Neural cell (in vitro differentiated cells): ENCODE measurements around the gene S100A2. TPM values are rescaled to one million over a fixed set of nuclear protein-coding genes. Genes with fewer than 3 reads are reported as not detected.

ENCODE experiments used
- H2AFZ ChIP-seq: fragments of 200-600, 300-800 bp; sonication (generic), shearing (Covaris generic); 2 replicates; pipeline ENCODE4 v1.6.0; 2014; ENCODE audit warnings: low read depth, mild to moderate bottlenecking, antibody characterized with exemption, low read length, moderate library complexity
- H3F3A ChIP-seq: fragments of 200-600 bp; shearing (Covaris generic); 2 replicates; pipeline ENCODE4 v1.6.1; 2016; ENCODE audit warnings: mild to moderate bottlenecking, moderate library complexity, mixed read lengths, antibody characterized with exemption, low read length; ENCODE audit not compliant: insufficient read depth, poor library complexity, severe bottlenecking
- H3K27ac ChIP-seq: fragments of 200-600, 300-800 bp; sonication (generic), shearing (Covaris generic); 2 replicates; pipeline ENCODE4 v1.5.1; 2014; ENCODE audit warnings: mild to moderate bottlenecking, low read length, moderate library complexity
- H3K27me3 ChIP-seq: fragments of 300-800, 200-600 bp; sonication (generic), shearing (Covaris generic); 2 replicates; pipeline ENCODE4 v1.6.0; 2014; ENCODE audit warnings: mild to moderate bottlenecking, low read depth, low read length, moderate library complexity; ENCODE audit not compliant: insufficient read depth
- H3K36me3 ChIP-seq: fragments of 300-800, 200-600 bp; sonication (generic), shearing (Covaris generic); 2 replicates; pipeline ENCODE4 v1.5.1; 2014; ENCODE audit warnings: mild to moderate bottlenecking, antibody characterized with exemption, low read length, moderate library complexity; ENCODE audit not compliant: insufficient read depth
- H3K4me2 ChIP-seq: fragments of 300-800, 200-600 bp; sonication (generic), shearing (Covaris generic); 2 replicates; pipeline ENCODE4 v1.6.0; 2014; ENCODE audit warnings: mild to moderate bottlenecking, low read length
- H3K4me3 ChIP-seq: fragments of 300-800, 200-600 bp; sonication (generic), shearing (Covaris generic); 2 replicates; pipeline ENCODE4 v1.5.1; 2014; ENCODE audit warnings: mild to moderate bottlenecking, low read length, moderate library complexity
- H3K79me2 ChIP-seq: fragments of 200-600 bp; shearing (Covaris generic); replicated peaks from 2 replicates; pipeline ENCODE4 v1.6.0; 2014; ENCODE audit warnings: mild to moderate bottlenecking, low read length, moderate library complexity; ENCODE audit not compliant: insufficient read depth
- H3K9ac ChIP-seq: fragments of 300-800, 200-600 bp; sonication (generic), shearing (Covaris generic); 2 replicates; pipeline ENCODE4 v1.6.1; 2016; ENCODE audit warnings: mild to moderate bottlenecking, low read length, mixed read lengths
- H3K9me2 ChIP-seq: fragments of 200-600 bp; shearing (Covaris generic); 2 replicates; pipeline ENCODE4 v1.6.1; 2016; ENCODE audit warnings: mild to moderate bottlenecking, low read length, mixed read lengths; ENCODE audit not compliant: insufficient read depth
- H3K9me3 ChIP-seq: fragments of 200-600, 300-800 bp; sonication (generic), shearing (Covaris generic); 2 replicates; pipeline ENCODE4 v1.6.1; 2016; ENCODE audit warnings: mild to moderate bottlenecking, mixed run types, low read length, moderate library complexity, mixed read lengths
- H4K20me1 ChIP-seq: fragments of 200-600 bp; shearing (Covaris generic); 2 replicates; pipeline ENCODE4 v1.6.1; 2016; ENCODE audit warnings: mild to moderate bottlenecking, mixed run types; ENCODE audit not compliant: insufficient read depth
- EP300 ChIP-seq: fragments of 450-650 bp; conservative IDR thresholded peaks from 2 replicates; pipeline ENCODE4 v1.6.1; 2014; ENCODE audit warnings: antibody characterized with exemption, mild to moderate bottlenecking, moderate library complexity; ENCODE audit not compliant: poor library complexity, severe bottlenecking
- EZH2 ChIP-seq: fragments of 200-600, 300-800 bp; shearing (Covaris generic), sonication (generic); IDR thresholded peaks from 2 replicates; pipeline ENCODE4 v1.6.1; 2014; ENCODE audit warnings: antibody characterized with exemption, low read length, borderline replicate concordance, mild to moderate bottlenecking; ENCODE audit not compliant: insufficient read depth, poor library complexity, severe bottlenecking
- MXI1 ChIP-seq: fragments of 450-650 bp; conservative IDR thresholded peaks from 2 replicates; pipeline ENCODE4 v1.6.1; 2014; ENCODE audit warnings: antibody characterized with exemption, mild to moderate bottlenecking; ENCODE audit not compliant: poor library complexity, severe bottlenecking
- POLR2AphosphoS5 ChIP-seq: IDR thresholded peaks from 2 replicates; pipeline ENCODE4 v1.6.1; 2012
- RAD21 ChIP-seq: fragments of 450-650 bp; conservative IDR thresholded peaks from 2 replicates; pipeline ENCODE4 v1.6.1; 2014; ENCODE audit warnings: antibody characterized with exemption, mild to moderate bottlenecking, moderate library complexity
- REST ChIP-seq: IDR thresholded peaks from 2 replicates; pipeline ENCODE4 v1.6.1; 2012; ENCODE audit warnings: borderline replicate concordance
- SMC3 ChIP-seq: fragments of 450-650 bp; conservative IDR thresholded peaks from 2 replicates; pipeline ENCODE4 v1.6.1; 2014; ENCODE audit warnings: antibody characterized with exemption, mild to moderate bottlenecking, moderate library complexity; ENCODE audit not compliant: poor library complexity
- TAF1 ChIP-seq: IDR thresholded peaks from 2 replicates; pipeline ENCODE4 v1.6.1; 2012; ENCODE audit warnings: low read depth
- polyA plus RNA-seq: library from polyadenylated mRNA; depleted of rRNA; stranded (reverse); fragments of >200 nt; gene quantifications from 2 replicates; pipeline ENCODE4 v1.2.3, GENCODE V29; 2014
- TF ChIP-seq, protein P1 (sequence below): fragments of 450-650 bp; IDR thresholded peaks from 2 replicates; pipeline ENCODE4 v1.5.1; 2014; ENCODE audit warnings: antibody characterized with exemption, mild to moderate bottlenecking, moderate library complexity; ENCODE audit not compliant: poor library complexity, severe bottlenecking

The S100A2 gene
- polyA plus RNA-seq, 1 donor from 2014 or later: not detected

DNA sequence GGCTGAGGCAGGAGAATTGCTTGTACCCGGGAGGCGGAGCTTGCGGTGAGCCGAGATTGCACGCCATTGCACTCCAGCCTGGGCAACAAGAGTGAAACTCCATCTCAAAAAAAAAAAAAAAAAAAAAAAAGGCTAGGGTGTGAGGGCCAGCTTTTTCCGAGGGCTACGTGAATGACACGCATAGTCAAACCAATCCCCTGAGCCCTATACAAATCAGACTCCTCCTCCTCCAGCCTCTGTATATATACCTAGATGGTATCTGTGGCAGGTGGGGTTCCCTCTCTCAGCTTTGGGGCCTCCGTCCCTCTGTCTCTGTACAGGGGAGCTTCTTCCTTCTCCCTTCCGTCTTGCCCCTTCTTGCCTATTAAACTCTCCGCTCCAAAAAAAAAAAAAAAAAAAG, 40.5 kb upstream of the S100A2 start:
- H3K4me2 ChIP-seq: no peak overlapping the region
- no peak overlapping the region for H3K4me3 ChIP-seq
- no peaks in the 10 kb centered on the region for H3K9me2 ChIP-seq
- no peaks in the 10 kb centered on the region for H3K79me2 ChIP-seq
- no peaks in the 10 kb centered on the region for H3K27me3 ChIP-seq
- H4K20me1 ChIP-seq: no peaks in the 10 kb centered on the region
- no peak for TF ChIP-seq MXI1
- no peak for TF ChIP-seq TAF1
- H3F3A ChIP-seq: no peaks in the 10 kb centered on the region
- H3K9me3 ChIP-seq: no peaks in the 10 kb centered on the region
- H3K9ac ChIP-seq: no peak overlapping the region
- H2AFZ ChIP-seq: no peak overlapping the region
- H3K36me3 ChIP-seq: no peaks in the 10 kb centered on the region
- H3K27ac ChIP-seq: no peak overlapping the region

DNA sequence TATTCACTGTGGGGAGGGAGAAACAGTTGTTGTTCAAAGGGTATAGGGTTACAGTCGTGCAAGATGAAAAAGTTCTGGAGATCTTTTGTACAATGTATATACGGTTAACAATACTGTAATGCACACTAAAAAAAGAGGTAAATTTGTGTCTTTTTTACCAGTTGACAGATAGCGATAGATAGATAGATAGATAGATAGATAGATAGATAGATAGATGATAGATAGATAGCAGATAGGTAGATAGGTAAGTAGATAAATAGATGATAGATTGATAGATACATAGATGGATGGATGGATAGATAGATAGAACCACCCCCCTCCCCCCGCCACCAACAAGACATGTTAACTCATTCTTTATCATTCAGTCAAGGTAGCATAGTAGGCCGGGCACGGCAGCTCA, 37.1 kb upstream of the S100A2 start:
- Histone ChIP-seq H3K36me3 (no peaks in the 10 kb centered on the region), H3F3A (no peaks in the 10 kb centered on the region), H4K20me1 (no peaks in the 10 kb centered on the region), H3K4me3 (no peak overlapping the region), H3K27ac (no peak overlapping the region), H2AFZ (no peak overlapping the region), H3K79me2 (no peaks in the 10 kb centered on the region), H3K9ac (no peak overlapping the region), H3K9me2 (no peaks in the 10 kb centered on the region), H3K27me3 (no peaks in the 10 kb centered on the region), H3K4me2 (no peak overlapping the region), H3K9me3 (no peaks in the 10 kb centered on the region)
- no peak for TF ChIP-seq REST
- no peak for TF ChIP-seq EP300
- no peak for TF ChIP-seq TAF1
- no peak for TF ChIP-seq EZH2
- no peak for TF ChIP-seq SMC3
- TF ChIP-seq, protein P1, sequence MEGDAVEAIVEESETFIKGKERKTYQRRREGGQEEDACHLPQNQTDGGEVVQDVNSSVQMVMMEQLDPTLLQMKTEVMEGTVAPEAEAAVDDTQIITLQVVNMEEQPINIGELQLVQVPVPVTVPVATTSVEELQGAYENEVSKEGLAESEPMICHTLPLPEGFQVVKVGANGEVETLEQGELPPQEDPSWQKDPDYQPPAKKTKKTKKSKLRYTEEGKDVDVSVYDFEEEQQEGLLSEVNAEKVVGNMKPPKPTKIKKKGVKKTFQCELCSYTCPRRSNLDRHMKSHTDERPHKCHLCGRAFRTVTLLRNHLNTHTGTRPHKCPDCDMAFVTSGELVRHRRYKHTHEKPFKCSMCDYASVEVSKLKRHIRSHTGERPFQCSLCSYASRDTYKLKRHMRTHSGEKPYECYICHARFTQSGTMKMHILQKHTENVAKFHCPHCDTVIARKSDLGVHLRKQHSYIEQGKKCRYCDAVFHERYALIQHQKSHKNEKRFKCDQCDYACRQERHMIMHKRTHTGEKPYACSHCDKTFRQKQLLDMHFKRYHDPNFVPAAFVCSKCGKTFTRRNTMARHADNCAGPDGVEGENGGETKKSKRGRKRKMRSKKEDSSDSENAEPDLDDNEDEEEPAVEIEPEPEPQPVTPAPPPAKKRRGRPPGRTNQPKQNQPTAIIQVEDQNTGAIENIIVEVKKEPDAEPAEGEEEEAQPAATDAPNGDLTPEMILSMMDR: no peak
- TF ChIP-seq POLR2AphosphoS5: no peak
- TF ChIP-seq RAD21: no peak
- TF ChIP-seq MXI1: no peak

DNA sequence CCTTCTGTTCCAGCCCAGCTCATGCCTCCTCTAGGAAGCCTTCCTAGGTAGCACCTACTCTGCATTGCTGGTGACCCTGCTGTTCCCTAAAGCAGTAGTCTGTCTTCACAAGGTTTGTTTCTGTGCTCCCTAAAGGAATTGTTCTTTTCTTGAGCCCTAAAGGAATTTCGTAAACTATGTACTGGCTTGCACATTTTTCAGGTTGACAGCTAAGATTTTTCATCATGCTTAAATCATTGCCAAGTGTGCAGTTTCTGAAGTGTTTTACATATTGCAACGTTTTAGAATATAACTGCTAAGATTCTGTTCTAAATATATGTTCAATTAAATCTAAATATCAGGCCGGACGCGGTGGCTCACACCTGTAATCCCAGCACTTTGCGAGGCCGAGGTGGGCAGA, 34.2 kb upstream of the S100A2 start:
- no peaks in the 10 kb centered on the region for H3K9me2 ChIP-seq
- H3K4me2 ChIP-seq: no peak overlapping the region
- H2AFZ ChIP-seq: no peak overlapping the region
- H3K79me2 ChIP-seq: no peaks in the 10 kb centered on the region
- TF ChIP-seq MXI1: no peak
- TF ChIP-seq RAD21: no peak
- H3F3A ChIP-seq: no peaks in the 10 kb centered on the region
- H3K9me3 ChIP-seq: no peaks in the 10 kb centered on the region
- no peaks in the 10 kb centered on the region for H3K27me3 ChIP-seq
- no peak overlapping the region for H3K4me3 ChIP-seq
- no peak overlapping the region for H3K27ac ChIP-seq
- H3K36me3 ChIP-seq: no peaks in the 10 kb centered on the region
- no peak overlapping the region for H3K9ac ChIP-seq
- no peaks in the 10 kb centered on the region for H4K20me1 ChIP-seq
